HepG2 (cell line): Measurements from ENCODE around the gene ACTR1B. TPM values are rescaled to one million over a fixed set of nuclear protein-coding genes. Genes with fewer than 3 reads are reported as not detected.

Experiments used
- ATAC-seq: fragments of 200-7000 bp; cut with Tn5 transposase; 3 replicates; pipeline ENCODE4 v1.9.1; 2020; ENCODE audit warnings: mild to moderate bottlenecking, moderate library complexity
- BruUV-seq: library from RNA; stranded (reverse); fragments of 400-500 nt; replicated peaks from 2 replicates; lab custom pipeline; 2021; lab: Mats Ljungman, UMichigan
- CTCF ChIA-PET: fragments of 300-600 bp; formaldehyde crosslinking; extraction: SDS; loops from one replicate; lab custom pipeline; 2021; ENCODE audit warnings: low total read pairs, inconsistent platforms, low intra/inter-chr PET ratio; lab: Yijun Ruan, JAX
- POLR2A ChIA-PET: fragments of 350-600 bp; sonication (Branson Sonifier 250); formaldehyde crosslinking; loops from one replicate; lab custom pipeline; 2020; ENCODE audit warnings: antibody characterized with exemption, inconsistent platforms; lab: Yijun Ruan, JAX
- DNase-seq: peaks from one replicate; pipeline ENCODE4 v3.0.0-alpha.2; 2015; ENCODE audit warnings: low spot score
- FAIRE-seq: peaks from 3 replicates; lab custom pipeline; 2011; peaks lifted over from hg19 to GRCh38; lab: Jason Lieb, UNC
- H2AFZ ChIP-seq: one replicate; pipeline ENCODE4 v1.6.1; 2011; ENCODE audit warnings: low read length, inconsistent platforms
- H3K27ac ChIP-seq: fragments of 300-600 bp; 3 replicates; pipeline ENCODE4 v1.8.0; 2011; ENCODE audit warnings: mixed run types, mild to moderate bottlenecking, mixed read lengths, low read length, inconsistent platforms; ENCODE audit not compliant: insufficient read depth; ENCODE audit errors: extremely low read length
- H3K27me3 ChIP-seq, 2 experiments: fragments of 200-600 bp in 1 of 2; 2 replicates in 1 of 2; 3 replicates in 1 of 2; pipeline versions ENCODE4 v1.6.0 to v1.8.0; 2011; ENCODE audit warnings: low read length in 2 of 2, mild to moderate bottlenecking in 2 of 2, moderate library complexity in 2 of 2, inconsistent platforms in 1 of 2; ENCODE audit not compliant: insufficient read depth in 2 of 2, control insufficient read depth in 1 of 2
- H3K36me3 ChIP-seq, 2 experiments: fragments of 200-600 bp in 1 of 2; replicated peaks in 1 of 2; 2 replicates in 1 of 2; 3 replicates in 1 of 2; pipeline versions ENCODE4 v1.5.1 to v1.8.0; 2011; ENCODE audit warnings: low read length in 2 of 2, inconsistent platforms in 1 of 2; ENCODE audit not compliant: insufficient read depth in 2 of 2, control insufficient read depth in 1 of 2
- H3K4me1 ChIP-seq: 2 replicates; pipeline ENCODE4 v1.5.1; 2012; ENCODE audit warnings: low read length, inconsistent platforms; ENCODE audit not compliant: insufficient read depth
- H3K4me2 ChIP-seq: 2 replicates; pipeline ENCODE4 v1.6.0; 2011; ENCODE audit warnings: low read depth, low read length, inconsistent platforms
- H3K4me3 ChIP-seq, 3 experiments: fragments of 200-600 bp in 1 of 3; sonication (generic), shearing (Covaris generic) in 1 of 3; replicated peaks in 1 of 3; 2 replicates each; pipeline ENCODE4 v1.5.1; 2011 to 2016; ENCODE audit warnings: low read length in 3 of 3, inconsistent platforms in 2 of 3, low read depth in 2 of 3, mild to moderate bottlenecking in 2 of 3, control low read depth in 1 of 3, mixed read lengths in 1 of 3; ENCODE audit not compliant: insufficient read depth in 1 of 3
- H3K79me2 ChIP-seq: one replicate; pipeline ENCODE4 v1.6.1; 2011; ENCODE audit warnings: low read length, inconsistent platforms; ENCODE audit not compliant: insufficient read depth
- H3K9ac ChIP-seq: 2 replicates; pipeline ENCODE4 v1.6.0; 2011; ENCODE audit warnings: mild to moderate bottlenecking, low read depth, low read length, inconsistent platforms; ENCODE audit not compliant: insufficient read depth
- H3K9me3 ChIP-seq: 2 replicates; pipeline ENCODE4 v1.5.1; 2012; ENCODE audit warnings: mild to moderate bottlenecking, low read length
- H4K20me1 ChIP-seq: 2 replicates; pipeline ENCODE4 v1.6.0; 2011; ENCODE audit warnings: inconsistent platforms, mild to moderate bottlenecking, low read length, moderate library complexity; ENCODE audit not compliant: insufficient read depth
- GABPB1 ChIP-seq: IDR thresholded peaks from 2 replicates; pipeline ENCODE4 v1.6.1; 2016; ENCODE audit warnings: mild to moderate bottlenecking, missing genetic modification reagents, moderate library complexity, missing compliant biosample characterization
- IRF1 ChIP-seq: sonication (generic); formaldehyde crosslinking; IDR thresholded peaks from 2 replicates; pipeline ENCODE4 v1.4.0; 2020; ENCODE audit warnings: low read depth, mild to moderate bottlenecking, missing genetic modification reagents
- MTF1 ChIP-seq: sonication (generic); formaldehyde crosslinking; IDR thresholded peaks from 2 replicates; pipeline ENCODE4 v1.5.0; 2020; ENCODE audit warnings: missing genetic modification reagents
- MXD4 ChIP-seq: IDR thresholded peaks from 2 replicates; pipeline ENCODE4 v1.6.1; 2016; ENCODE audit warnings: mild to moderate bottlenecking, missing biosample characterization, missing genetic modification reagents
- RFX1 ChIP-seq: fragments of 450-650 bp; IDR thresholded peaks from 2 replicates; pipeline ENCODE4 v1.6.1; 2017
- ZBTB10 ChIP-seq: sonication (generic); formaldehyde crosslinking; IDR thresholded peaks from 2 replicates; pipeline ENCODE4 v1.4.0; 2020; ENCODE audit warnings: missing genetic modification reagents, borderline replicate concordance
- ZNF501 ChIP-seq: sonication (generic); formaldehyde crosslinking; IDR thresholded peaks from 2 replicates; pipeline ENCODE4 v1.5.1; 2020; ENCODE audit warnings: mild to moderate bottlenecking, moderate library complexity, missing genetic modification reagents
- WGBS: methylation state at CpG from one replicate; pipeline ENCODE4 v1.1.6; 2017; ENCODE audit warnings: low lambda C conversion rate; 5-methylcytosine and 5-hydroxymethylcytosine counted together
- in situ Hi-C: cut with HindIII; loops from 2 replicates; pipeline ENCODE4 v1.10.0; 2017; ENCODE audit warnings: low pct_unique_long_range_greater_than_20kb; ENCODE audit not compliant: extremely low pct_ligation_motif_present
- intact Hi-C: fragments of 100-400 bp; cut with micrococcal nuclease; formaldehyde crosslinking; loops from one replicate; pipeline ENCODE4 v1.10.0; 2022; ENCODE audit not compliant: unreplicated experiment
- polyA plus RNA-seq, 8 experiments: library from polyadenylated mRNA; depleted of rRNA in 3 of 8; stranded (reverse) in 7 of 8; unstranded in 1 of 8; fragments of >200 nt; fragmentation: Illumina TruSeq in 4 of 8; extraction: Trizol in 4 of 8; gene quantifications; 2 replicates each; pipeline versions ENCODE4 v1.2.1 to v1.2.3, GENCODE V29; 2011 to 2016; ENCODE audit warnings: low read depth in 4 of 8, missing spikeins in 1 of 8, mixed read lengths in 1 of 8; ENCODE audit not compliant: insufficient read depth in 1 of 8
- total RNA-seq, 5 experiments: library from RNA; depleted of rRNA; stranded (reverse); fragments of >200 nt; fragmentation: Illumina TruSeq; extraction: Trizol; gene quantifications; 2 replicates each; pipeline ENCODE4 v1.2.3, GENCODE V29; 2016; ENCODE audit warnings: low read depth in 1 of 5
- TF ChIP-seq, protein P1 (sequence below): sonication (generic); formaldehyde crosslinking; IDR thresholded peaks from 2 replicates; pipeline ENCODE4 v1.9.0; 2021; ENCODE audit warnings: missing genetic modification reagents, mild to moderate bottlenecking, borderline replicate concordance

The ACTR1B gene
- total and polyA plus RNA-seq, 2 of the 13 experiments (the other 11 are each of a cell fraction or from before 2014, with no cell fraction given), result 61.7 to 76.7 TPM

GRCh38 chr2:97688062-97688827, 24.4 kb upstream of the ACTR1B start:
- no TSS peak for BruUV-seq
- intact Hi-C loops, result no loop called here

More at GRCh38 chr2:97688062-97688827, 24.4 kb upstream of the ACTR1B start:
- no peak for DNase-seq
- Histone ChIP-seq H2AFZ (no peak overlapping the region), H3K4me3 (no peak overlapping the region), H3K27ac (no peak overlapping the region), H3K4me1 (no peaks in the 10 kb centered on the region), H3K27me3 (no peaks in the 10 kb centered on the region), H3K36me3 (no peaks in the 10 kb centered on the region), H3K4me2 (no peak overlapping the region), H3K9ac (no peak overlapping the region), H4K20me1 (no peaks in the 10 kb centered on the region), H3K79me2 (no peaks in the 10 kb centered on the region), H3K9me3 (no peaks in the 10 kb centered on the region)
- ChIA-PET POLR2A (no interaction called here), CTCF (no interaction called here)
- in situ Hi-C loops, result no loop called here
- ATAC-seq, result peak; percentile 52
- no peak for TF ChIP-seq IRF1 (CRISPR knock-in tag)
- no peak for TF ChIP-seq MTF1
- no peak for TF ChIP-seq ZNF501 (CRISPR knock-in tag)
- no peak for TF ChIP-seq MXD4 (CRISPR knock-in tag)
- TF ChIP-seq, protein P1, sequence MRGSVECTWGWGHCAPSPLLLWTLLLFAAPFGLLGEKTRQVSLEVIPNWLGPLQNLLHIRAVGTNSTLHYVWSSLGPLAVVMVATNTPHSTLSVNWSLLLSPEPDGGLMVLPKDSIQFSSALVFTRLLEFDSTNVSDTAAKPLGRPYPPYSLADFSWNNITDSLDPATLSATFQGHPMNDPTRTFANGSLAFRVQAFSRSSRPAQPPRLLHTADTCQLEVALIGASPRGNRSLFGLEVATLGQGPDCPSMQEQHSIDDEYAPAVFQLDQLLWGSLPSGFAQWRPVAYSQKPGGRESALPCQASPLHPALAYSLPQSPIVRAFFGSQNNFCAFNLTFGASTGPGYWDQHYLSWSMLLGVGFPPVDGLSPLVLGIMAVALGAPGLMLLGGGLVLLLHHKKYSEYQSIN (CRISPR knock-in tag), result no peak
- no peak for TF ChIP-seq ZBTB10 (CRISPR knock-in tag)
- no peak for TF ChIP-seq GABPB1 (CRISPR knock-in tag)
- no peak for TF ChIP-seq RFX1
- FAIRE-seq, result no peak
- WGBS, result 49% methylated on average over 11 of the region's 11 CpGs
